Measurements from ENCODE around the gene EIF1. TPM values are rescaled to one million over a fixed set of nuclear protein-coding genes. Genes with fewer than 3 reads are reported as not detected.

EIF1 gene
- total RNA-seq, 2 donors from 2014 or later, result 526 to 573 TPM

DNA sequence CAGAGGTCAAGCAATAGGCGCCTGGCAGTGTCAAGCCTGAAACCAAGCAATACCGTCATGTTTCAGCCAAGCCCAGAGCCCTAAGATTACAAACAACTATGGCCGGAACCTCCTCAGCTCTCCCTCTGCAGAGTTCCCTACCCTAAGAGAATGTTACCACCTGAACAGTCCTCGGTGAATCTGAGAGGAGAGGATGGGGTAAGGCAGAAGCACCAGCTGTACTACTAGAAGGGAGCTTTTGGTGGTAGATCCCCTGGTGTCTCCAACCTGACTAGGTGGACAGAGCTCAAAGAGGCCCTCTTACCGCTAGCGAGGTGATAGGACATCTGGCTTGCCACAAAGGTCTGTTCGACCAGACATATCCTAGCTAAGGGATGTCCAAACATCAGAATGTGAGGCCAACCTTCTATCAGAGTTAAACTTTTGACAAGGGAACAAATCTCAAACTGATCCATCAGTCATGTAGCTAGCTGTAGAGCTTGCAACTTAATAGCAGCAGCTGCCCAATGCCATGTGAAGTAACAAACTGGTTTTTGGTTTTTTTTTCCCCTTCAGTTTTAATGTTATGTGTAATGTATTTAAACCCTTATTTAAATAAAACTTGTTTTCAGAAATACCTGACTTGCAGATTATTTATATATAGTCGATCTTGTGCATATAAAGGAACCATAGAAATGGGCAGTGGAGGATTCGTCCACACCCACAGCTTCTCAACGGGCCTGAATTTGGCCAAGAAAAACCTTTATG, 2.5 kb downstream of the EIF1 start:
- Histone ChIP-seq H3K9ac (ENCODE audit: extremely low read depth, low read length, poor library complexity, severe bottlenecking) (peak overlapping the region; percentile 99), H3K27ac (ENCODE audit: low read depth, low read length) (no peak overlapping the region), H3K36me3 (ENCODE audit: control insufficient read depth, insufficient read depth, low read length) (peaks cover 44% of the 10 kb centered on the region), H3K4me3 (ENCODE audit: low read length) (peak overlapping the region; percentile 91), H3K27me3 (ENCODE audit: control insufficient read depth, insufficient read depth, low read length, poor library complexity, severe bottlenecking) (no peaks in the 10 kb centered on the region), H3K9me3 (ENCODE audit: control insufficient read depth, low read length) (peaks cover 7% of the 10 kb centered on the region), H3K4me1 (ENCODE audit: control insufficient read depth, insufficient read depth, low read length) (no peaks in the 10 kb centered on the region)
- Mint-ChIP-seq H3K9me3 (peaks cover 8% of the 10 kb centered on the region), H3K27me3 (ENCODE audit: insufficient read depth) (no peaks in the 10 kb centered on the region), H3K4me3 (peak overlapping the region; percentile 99), H3K4me1 (peaks cover 11% of the 10 kb centered on the region), H3K27ac (peak overlapping the region; percentile 98), H3K36me3 (ENCODE audit: low read depth) (peaks cover 36% of the 10 kb centered on the region)
- WGBS, 2 experiments (ENCODE audit: insufficient coverage in 1 of 2, insufficient read length in 1 of 2), result 95% methylated on average over 7 to 10 of the region's 10 CpGs
- peak; percentile 57 for DNase-seq
- TF ChIP-seq, protein P1, sequence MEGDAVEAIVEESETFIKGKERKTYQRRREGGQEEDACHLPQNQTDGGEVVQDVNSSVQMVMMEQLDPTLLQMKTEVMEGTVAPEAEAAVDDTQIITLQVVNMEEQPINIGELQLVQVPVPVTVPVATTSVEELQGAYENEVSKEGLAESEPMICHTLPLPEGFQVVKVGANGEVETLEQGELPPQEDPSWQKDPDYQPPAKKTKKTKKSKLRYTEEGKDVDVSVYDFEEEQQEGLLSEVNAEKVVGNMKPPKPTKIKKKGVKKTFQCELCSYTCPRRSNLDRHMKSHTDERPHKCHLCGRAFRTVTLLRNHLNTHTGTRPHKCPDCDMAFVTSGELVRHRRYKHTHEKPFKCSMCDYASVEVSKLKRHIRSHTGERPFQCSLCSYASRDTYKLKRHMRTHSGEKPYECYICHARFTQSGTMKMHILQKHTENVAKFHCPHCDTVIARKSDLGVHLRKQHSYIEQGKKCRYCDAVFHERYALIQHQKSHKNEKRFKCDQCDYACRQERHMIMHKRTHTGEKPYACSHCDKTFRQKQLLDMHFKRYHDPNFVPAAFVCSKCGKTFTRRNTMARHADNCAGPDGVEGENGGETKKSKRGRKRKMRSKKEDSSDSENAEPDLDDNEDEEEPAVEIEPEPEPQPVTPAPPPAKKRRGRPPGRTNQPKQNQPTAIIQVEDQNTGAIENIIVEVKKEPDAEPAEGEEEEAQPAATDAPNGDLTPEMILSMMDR (conservative IDR thresholded peaks at IDR 0.05), result no peak

DNA sequence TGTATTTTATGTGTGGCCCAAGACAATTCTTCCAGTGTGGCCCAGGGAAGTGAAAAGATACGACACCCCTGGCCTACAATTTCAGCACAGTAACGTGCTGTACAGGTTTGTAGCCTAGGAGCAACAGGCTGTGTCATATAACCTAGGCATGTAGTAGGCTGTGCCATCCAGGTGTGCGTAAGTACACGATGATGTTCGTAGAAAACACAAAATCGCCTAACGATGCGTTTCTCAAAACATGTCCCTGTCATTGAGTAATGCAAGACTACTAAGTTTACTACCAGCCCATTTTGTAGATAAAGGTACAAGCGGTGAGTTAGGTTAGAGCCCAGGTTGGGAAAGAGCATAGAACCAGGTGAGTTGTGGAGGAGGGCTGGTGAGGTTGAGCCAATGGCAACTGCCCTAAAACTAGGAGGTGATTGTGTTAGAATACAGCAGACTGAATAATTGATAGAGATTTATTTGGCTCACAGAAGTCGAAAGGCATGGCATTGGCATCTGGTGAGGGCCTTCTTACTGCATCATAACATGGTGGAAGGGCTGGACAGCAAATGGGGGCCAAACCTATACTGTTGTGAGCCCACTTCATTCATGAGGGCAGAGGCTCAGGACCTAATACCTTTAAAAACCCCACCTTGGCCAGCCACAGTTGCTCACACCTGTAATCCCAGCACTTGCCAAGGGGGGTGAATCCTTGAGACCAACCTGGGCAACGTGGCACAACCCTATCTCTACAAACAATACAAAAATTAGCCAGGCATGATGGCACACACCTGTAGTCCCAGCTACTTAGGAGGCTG, 4.2 kb downstream of the EIF1 start:
- Histone ChIP-seq H3K27me3 (ENCODE audit: control insufficient read depth, insufficient read depth, low read length, poor library complexity, severe bottlenecking) (no peaks in the 10 kb centered on the region), H3K4me1 (ENCODE audit: control insufficient read depth, insufficient read depth, low read length) (no peaks in the 10 kb centered on the region), H3K36me3 (ENCODE audit: control insufficient read depth, insufficient read depth, low read length) (peaks cover 44% of the 10 kb centered on the region), H3K27ac (ENCODE audit: low read depth, low read length) (no peak overlapping the region), H3K9ac (ENCODE audit: extremely low read depth, low read length, poor library complexity, severe bottlenecking) (no peak overlapping the region), H3K9me3 (ENCODE audit: control insufficient read depth, low read length) (no peaks in the 10 kb centered on the region), H3K4me3 (ENCODE audit: low read length) (no peak overlapping the region)
- peaks cover 36% of the 10 kb centered on the region for H3K36me3 Mint-ChIP-seq (ENCODE audit: low read depth)
- 95 to 99% methylated on average over 9 to 11 of the region's 11 CpGs for WGBS, 2 experiments (ENCODE audit: insufficient coverage in 1 of 2, insufficient read length in 1 of 2)
- peaks cover 12% of the 10 kb centered on the region for H3K4me1 Mint-ChIP-seq
- peak; percentile 74 for DNase-seq
- TF ChIP-seq, protein P1 (conservative IDR thresholded peaks at IDR 0.05), result no peak
- no peak overlapping the region for H3K4me3 Mint-ChIP-seq
- peak overlapping the region; percentile 57 for H3K27ac Mint-ChIP-seq
- no peaks in the 10 kb centered on the region for H3K27me3 Mint-ChIP-seq (ENCODE audit: insufficient read depth)
- H3K9me3 Mint-ChIP-seq, result peaks cover under 1% of the 10 kb centered on the region

DNA sequence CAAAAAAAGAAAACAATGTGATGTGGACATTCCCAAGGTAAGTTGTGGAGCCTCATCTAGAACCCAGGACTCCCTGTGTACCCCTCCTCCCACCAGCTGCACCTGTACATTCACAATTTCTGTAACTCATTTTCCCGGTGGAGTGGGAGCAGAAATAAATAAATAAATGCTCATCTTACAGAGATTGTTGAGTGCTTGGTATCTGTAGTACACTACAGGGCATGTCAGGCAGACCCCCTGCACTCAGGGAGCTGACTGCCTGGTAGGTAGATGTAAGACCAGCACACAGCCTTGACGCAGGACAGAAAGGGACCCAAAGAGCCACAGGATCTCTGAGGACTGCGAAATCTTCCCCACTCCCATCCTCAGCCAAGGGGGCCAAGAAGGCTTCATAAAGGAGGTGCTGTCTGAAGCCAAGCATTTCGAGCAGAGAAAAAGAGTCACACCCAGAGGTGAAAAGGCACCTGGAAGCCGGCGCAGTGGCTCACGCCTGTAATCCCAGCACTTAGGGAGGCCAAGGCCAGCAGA, 6.5 kb downstream of the EIF1 start:
- peak; percentile 67 for DNase-seq
- no peak overlapping the region for H3K27ac Mint-ChIP-seq
- no peak overlapping the region for H3K9ac ChIP-seq (ENCODE audit: extremely low read depth, low read length, poor library complexity, severe bottlenecking)
- 97 to 100% methylated on average over 5 to 7 of the region's 7 CpGs for WGBS, 2 experiments (ENCODE audit: insufficient coverage in 1 of 2, insufficient read length in 1 of 2)
- no peaks in the 10 kb centered on the region for H3K4me1 ChIP-seq (ENCODE audit: control insufficient read depth, insufficient read depth, low read length)
- H3K9me3 Mint-ChIP-seq, result no peaks in the 10 kb centered on the region
- TF ChIP-seq, protein P1 (conservative IDR thresholded peaks at IDR 0.05), result no peak
- H3K36me3 Mint-ChIP-seq (ENCODE audit: low read depth), result peaks cover 28% of the 10 kb centered on the region
- H3K9me3 ChIP-seq (ENCODE audit: control insufficient read depth, low read length), result no peaks in the 10 kb centered on the region
- no peak overlapping the region for H3K4me3 ChIP-seq (ENCODE audit: low read length)
- H3K27me3 ChIP-seq (ENCODE audit: control insufficient read depth, insufficient read depth, low read length, poor library complexity, severe bottlenecking), result no peaks in the 10 kb centered on the region
- H3K27ac ChIP-seq (ENCODE audit: low read depth, low read length), result no peak overlapping the region
- no peak overlapping the region for H3K4me3 Mint-ChIP-seq
- peaks cover 35% of the 10 kb centered on the region for H3K36me3 ChIP-seq (ENCODE audit: control insufficient read depth, insufficient read depth, low read length)
- peaks cover 7% of the 10 kb centered on the region for H3K4me1 Mint-ChIP-seq
- H3K27me3 Mint-ChIP-seq (ENCODE audit: insufficient read depth), result no peaks in the 10 kb centered on the region

Measured in endodermal cell (in vitro differentiated cells).